NCI-H345 (cell line): Measurements from ENCODE around the gene KRTAP19-3.
"Not testable (repeated sequence)": the region's sequence is repeated elsewhere in the genome, so short reads cannot be mapped to it uniquely, and the experiment has no call there.

ENCODE experiments used
- DNase-seq: peaks from one replicate; lab custom pipeline; 2025; lab: John Stamatoyannopoulos, UW

Gene KRTAP19-3

DNA sequence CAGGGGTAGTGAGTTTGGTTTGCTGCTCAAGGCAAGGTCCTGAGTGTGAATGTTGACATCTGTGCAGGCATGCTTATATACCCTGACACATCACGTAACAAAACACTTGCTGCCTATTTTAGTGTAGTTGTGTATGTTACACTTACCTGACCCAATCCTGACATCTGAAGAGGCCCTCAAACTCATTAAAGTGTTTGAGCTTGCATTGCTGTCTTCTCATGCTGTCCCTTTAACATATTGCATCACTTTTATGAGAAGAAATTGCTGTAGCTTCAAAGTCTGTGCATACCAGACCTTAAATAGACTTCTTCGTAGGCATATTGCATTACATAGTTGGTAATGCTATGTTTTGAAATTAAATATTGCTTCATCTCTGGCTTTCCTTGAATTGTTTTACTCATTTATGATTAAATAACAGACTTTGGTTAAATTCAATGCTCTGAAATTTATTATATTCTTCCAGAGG, at the start of gene KRTAP19-3:
TSS of gene KRTAP19-3 (minus strand) at position 51 of the 466 bp plus-strand sequence. CDS start 56 bp downstream, outside the sequence.
- DNase-seq, result no peak

DNA sequence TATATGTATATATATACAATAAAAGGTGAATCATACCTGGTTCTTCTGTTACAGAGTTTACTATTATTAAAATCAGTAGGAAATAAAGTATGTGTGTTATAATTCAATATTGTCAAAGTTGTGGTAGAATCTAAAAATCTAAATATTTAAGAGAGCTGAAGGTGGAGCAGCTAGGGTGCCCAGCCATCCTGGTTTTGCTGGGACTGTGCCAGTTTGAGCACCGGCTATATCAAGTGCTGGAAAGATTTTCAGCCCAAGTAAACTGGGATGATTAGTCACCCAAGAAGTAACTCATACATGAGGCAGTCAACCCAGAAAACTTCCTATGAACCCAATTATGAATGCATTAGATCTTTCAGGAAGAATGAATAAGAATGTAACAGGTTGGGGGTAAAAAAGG, 27.1 kb upstream of the KRTAP19-3 start:
- DNase-seq, result no peak

DNA sequence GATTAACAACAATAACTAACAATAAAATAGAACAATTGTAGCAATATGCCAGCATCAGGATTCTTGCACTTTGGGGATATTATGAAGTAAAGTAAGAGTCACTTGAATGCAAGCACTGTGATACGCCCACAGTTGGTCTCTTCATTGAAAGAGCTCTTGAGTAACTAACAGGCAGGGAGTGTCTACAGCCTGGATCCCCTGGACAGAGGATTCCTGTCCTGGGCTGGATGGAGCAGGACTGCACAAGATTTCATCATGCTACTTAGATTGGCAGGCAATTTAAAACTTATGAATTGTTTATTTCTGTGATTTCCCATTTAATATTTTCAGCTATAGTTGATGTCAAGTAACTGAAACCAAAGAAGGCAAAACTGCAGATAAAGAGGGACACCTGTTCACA, 23.9 kb upstream of the KRTAP19-3 start:
- DNase-seq, result no peak

DNA sequence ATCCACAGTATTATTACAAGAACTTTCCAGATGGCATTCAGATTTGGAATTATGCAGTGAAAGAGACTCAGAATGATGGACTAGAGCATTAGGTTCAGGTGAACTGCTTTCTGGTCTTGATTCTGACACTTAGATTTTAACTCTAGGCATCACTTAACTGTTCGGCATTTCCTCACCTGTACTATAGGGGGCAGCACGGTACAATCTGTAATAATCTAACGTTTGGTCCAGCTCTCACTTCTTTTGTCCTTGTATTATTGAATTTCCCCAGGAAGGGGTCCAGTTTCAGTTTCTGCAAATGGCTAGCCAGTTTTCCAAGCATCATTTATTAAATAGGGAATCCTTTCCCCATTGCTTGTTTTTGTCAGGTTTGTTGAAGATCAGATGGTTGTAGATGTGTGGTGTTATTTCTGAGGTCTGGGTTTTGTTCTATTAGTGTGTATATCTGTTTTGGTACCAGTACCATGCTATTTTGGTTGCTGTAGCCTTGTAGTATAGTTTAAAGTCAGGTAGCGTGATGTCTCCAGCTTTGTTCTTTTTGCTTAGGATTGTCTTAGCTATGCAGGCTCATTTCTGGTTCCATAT, 13.9 kb upstream of the KRTAP19-3 start:
- not testable (repeated sequence) for DNase-seq

GRCh38 chr21:30502041-30502440, 10.2 kb upstream of the KRTAP19-3 start, which contains the start of gene KRTAP19-5:
Gene KRTAP19-5, minus strand, starts transcription at chr21:30502141. Its CDS starts 51 bp downstream, at chr21:30502090.
- no peak for DNase-seq

GRCh38 chr21:30497065-30497464, 5.3 kb upstream of the KRTAP19-3 start, which contains the start of gene KRTAP19-4:
Gene KRTAP19-4, minus strand, starts transcription at chr21:30497165. Its CDS starts 55 bp downstream, at chr21:30497110.
- no peak for DNase-seq

GRCh38 chr21:30487336-30487735, 4.5 kb downstream of the KRTAP19-3 start, which contains the start of gene KRTAP19-2:
Gene KRTAP19-2, minus strand, starts transcription at chr21:30487436. Its CDS starts 88 bp downstream, at chr21:30487348.
- no peak for DNase-seq

DNA sequence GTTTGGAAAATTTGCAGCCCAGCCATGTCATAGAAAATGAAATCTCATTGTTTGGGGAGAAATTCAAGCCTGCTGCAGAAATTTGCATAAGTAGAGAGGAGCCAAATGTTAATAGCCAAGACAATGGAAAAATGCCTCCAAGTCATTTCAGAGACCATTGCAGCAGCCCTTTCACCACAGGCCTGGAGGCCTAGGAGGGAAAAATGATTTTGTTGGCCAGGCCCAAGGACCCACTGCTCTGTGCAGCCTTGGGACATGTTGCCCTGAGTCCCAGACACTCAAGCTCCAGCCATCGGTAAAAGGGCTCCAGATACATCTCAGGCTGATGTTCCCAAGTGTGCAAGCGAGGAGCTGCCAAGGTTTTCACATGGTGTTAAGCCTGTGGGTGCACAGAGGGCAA, 5.6 kb downstream of the KRTAP19-3 start:
- no peak for DNase-seq

DNA sequence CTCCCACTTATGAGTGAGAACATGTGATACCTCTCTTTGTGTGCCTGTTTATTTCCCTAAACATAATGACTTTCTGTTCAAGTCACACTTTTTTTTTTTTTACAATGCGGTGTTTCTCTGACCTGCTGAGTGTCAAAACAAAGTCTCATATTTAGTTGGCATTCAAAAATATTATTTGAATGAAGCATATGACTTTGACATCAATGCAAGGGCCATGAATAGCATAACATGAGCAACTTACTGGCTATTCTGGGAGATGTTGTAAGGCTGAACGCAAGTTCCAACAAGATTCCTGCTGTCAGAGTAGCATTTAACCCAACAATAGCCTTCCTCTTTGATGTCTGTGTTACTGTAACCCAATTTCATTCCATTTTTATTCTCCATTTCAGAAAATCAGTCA, 9.7 kb downstream of the KRTAP19-3 start:
- no peak for DNase-seq

DNA sequence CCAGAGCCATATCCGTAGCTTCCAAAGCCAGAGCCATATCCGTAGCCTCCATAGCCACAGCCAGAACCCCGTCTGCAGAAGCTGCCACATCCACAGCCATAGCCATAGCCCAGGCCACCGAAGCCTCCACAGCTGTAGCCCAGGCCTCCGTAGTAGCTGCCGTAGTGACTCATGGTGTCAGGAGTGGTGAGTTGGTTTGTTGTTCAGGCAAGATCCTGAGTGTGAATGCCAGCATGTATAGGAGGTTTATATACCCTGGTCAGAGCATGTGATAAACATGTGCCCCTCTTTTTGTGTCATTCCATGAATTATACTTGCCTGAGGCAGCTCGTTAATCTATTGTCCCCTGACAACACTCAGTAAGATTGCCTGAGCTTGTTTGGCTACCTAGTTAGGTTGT, 11.7 kb downstream of the KRTAP19-3 start, which contains the start of gene KRTAP19-1:
TSS of gene KRTAP19-1 (minus strand) at position 223 of the 400 bp plus-strand sequence. CDS start at position 173, 50 bp downstream.
- no peak for DNase-seq

- DNase-seq, result no peak
Observed at GRCh38 chr21:30479259-30479658, 12.6 kb downstream of the KRTAP19-3 start.

DNA sequence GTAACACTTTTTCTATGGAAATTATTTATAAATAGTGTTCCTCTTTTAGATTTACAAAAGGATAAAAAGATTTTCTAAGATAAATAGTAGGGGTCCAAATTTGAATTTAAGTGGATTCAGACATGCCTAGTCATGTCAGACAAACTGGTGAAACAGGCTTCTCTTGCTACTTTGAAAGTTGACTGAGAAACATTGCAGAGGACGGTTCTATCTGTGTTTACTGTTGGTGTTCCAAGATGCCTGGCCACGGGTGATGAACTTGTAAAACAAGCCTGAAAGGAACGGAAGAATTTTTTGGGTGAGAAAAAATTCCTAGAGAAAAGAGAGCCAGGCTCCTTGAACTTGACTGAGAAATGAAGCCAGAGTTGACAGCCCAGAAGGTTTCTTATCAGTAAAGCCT, 13.8 kb downstream of the KRTAP19-3 start:
- no peak for DNase-seq

- no peak for DNase-seq
Observed at GRCh38 chr21:30468900-30469714, 22.7 kb downstream of the KRTAP19-3 start.

- no peak for DNase-seq
Observed at GRCh38 chr21:30463713-30464112, 28.1 kb downstream of the KRTAP19-3 start.

DNA sequence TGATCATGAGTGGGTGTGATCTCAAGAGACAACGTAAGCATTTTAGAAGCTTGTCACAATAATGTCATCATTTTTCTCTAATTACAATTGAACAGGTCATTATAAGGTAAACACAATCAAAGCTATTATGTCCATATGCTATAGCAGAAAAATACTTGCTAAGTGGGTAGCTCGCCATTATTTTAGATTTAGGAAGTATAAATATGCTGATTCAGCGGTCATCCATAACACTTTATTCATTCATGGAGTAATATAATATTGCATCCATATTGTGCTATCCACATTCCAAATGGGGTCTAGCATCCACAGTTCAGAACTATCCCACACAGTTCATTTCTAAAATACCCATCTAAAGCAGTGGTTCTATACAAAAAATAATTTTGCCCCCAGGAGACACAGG, 43.3 kb downstream of the KRTAP19-3 start:
- no peak for DNase-seq

DNA sequence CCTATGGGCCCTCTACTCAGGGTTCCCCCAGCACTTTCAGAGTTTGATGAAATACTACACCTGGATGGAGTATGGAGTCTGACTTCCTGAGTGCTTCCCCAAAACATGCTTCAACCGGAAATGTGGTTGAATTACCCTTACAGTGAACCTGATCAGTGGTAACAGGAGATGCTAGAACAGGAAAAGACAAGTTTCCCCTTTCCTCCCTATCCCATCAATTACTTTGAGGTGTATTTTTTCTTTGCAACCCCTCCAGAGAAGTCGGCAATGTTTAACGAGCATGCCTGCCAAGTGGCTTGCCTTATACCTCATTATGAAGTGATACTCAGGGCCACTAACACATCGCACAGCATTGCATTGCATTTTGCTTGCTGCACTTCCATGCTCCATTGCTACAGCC, 44.8 kb downstream of the KRTAP19-3 start:
- DNase-seq, result no peak

DNA sequence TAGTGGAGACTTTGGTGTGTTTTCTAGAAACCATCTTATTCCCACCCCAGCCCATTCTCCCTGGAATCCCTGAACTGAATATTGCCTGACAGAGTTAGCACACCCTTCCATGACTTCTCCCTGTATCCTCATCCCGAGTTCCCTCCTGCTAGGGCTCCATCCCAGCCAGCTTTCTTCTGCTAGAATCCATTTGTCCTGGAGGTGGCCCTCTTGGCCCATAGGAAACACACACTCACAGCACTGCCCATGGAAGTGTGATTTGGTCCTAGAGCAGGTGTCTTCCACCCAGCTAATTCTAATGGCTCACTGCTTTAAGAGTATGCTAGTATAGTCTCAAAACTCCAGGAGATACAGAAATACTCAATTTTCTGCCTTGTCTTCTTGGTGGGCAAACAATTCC, 47.6 kb downstream of the KRTAP19-3 start:
- no peak for DNase-seq

DNA sequence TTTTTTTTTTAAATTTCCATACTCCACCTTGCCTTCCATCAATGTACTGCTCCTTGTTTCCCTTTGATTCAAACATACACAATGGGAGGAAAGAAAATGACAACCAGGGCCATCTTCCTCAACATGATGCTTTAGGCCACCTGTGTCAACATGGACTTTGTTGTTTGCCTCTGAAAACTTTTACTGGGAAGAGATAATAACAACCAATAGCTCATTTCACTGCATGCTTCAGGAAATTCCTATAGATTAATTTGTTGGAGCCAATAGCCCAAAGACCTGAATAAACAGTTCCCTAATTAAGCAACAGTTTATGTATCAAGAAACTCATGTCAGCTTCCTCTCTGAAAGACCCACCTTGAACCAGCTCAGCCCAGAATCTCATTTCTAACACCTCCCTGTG, 48.6 kb downstream of the KRTAP19-3 start:
- DNase-seq, result no peak
